ENCODE results near the gene TXN2.
A peak's percentile ranks its signal among the peaks of the same experiment; 100 is the strongest.

Gene TXN2

DNA sequence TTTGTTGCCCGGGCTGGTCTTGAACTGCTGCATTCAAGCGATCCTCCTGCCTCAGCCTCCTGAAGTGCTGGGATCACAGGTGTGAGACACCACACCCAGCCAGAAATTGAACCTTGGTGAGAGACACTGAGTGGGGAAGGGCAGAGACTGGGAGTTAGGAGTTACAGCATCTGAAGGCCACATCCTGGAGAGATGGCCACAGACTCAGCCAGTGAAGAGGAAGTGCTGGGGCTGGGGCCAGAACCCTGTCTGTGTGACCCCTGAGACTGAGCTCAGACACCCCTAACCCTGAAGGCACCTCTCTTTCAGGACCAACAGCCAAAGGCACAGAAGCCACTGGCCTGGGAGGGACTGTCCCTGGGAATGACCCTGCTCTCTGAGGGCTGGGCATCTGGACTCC is 33.8 kb downstream of the TXN2 start:
- H3K27me3 Mint-ChIP-seq (ENCODE audit: low read depth, poor library complexity) = no peaks in the 10 kb centered on the region
- TF ChIP-seq, protein P1, sequence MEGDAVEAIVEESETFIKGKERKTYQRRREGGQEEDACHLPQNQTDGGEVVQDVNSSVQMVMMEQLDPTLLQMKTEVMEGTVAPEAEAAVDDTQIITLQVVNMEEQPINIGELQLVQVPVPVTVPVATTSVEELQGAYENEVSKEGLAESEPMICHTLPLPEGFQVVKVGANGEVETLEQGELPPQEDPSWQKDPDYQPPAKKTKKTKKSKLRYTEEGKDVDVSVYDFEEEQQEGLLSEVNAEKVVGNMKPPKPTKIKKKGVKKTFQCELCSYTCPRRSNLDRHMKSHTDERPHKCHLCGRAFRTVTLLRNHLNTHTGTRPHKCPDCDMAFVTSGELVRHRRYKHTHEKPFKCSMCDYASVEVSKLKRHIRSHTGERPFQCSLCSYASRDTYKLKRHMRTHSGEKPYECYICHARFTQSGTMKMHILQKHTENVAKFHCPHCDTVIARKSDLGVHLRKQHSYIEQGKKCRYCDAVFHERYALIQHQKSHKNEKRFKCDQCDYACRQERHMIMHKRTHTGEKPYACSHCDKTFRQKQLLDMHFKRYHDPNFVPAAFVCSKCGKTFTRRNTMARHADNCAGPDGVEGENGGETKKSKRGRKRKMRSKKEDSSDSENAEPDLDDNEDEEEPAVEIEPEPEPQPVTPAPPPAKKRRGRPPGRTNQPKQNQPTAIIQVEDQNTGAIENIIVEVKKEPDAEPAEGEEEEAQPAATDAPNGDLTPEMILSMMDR (IDR thresholded peaks at IDR 0.05) = no peak
- H3K4me1 Mint-ChIP-seq = peaks cover 31% of the 10 kb centered on the region
- H3K4me3 Mint-ChIP-seq = no peak overlapping the region
- no peak for DNase-seq
- no peaks in the 10 kb centered on the region for H3K36me3 Mint-ChIP-seq (ENCODE audit: low read depth)
- no peak overlapping the region for H3K27ac Mint-ChIP-seq
- H3K9me3 Mint-ChIP-seq = peaks cover 10% of the 10 kb centered on the region

GRCh38 chr22:36445158-36445668 is 36.2 kb downstream of the TXN2 start:
- TF ChIP-seq, protein P1 (IDR thresholded peaks at IDR 0.05) = no peak
- H3K27me3 Mint-ChIP-seq (ENCODE audit: low read depth, poor library complexity) = no peaks in the 10 kb centered on the region
- H3K9me3 Mint-ChIP-seq = peaks cover 10% of the 10 kb centered on the region
- H3K4me3 Mint-ChIP-seq = no peak overlapping the region
- H3K27ac Mint-ChIP-seq = no peak overlapping the region
- no peaks in the 10 kb centered on the region for H3K36me3 Mint-ChIP-seq (ENCODE audit: low read depth)
- peaks cover 33% of the 10 kb centered on the region for H3K4me1 Mint-ChIP-seq
- DNase-seq = no peak

DNA sequence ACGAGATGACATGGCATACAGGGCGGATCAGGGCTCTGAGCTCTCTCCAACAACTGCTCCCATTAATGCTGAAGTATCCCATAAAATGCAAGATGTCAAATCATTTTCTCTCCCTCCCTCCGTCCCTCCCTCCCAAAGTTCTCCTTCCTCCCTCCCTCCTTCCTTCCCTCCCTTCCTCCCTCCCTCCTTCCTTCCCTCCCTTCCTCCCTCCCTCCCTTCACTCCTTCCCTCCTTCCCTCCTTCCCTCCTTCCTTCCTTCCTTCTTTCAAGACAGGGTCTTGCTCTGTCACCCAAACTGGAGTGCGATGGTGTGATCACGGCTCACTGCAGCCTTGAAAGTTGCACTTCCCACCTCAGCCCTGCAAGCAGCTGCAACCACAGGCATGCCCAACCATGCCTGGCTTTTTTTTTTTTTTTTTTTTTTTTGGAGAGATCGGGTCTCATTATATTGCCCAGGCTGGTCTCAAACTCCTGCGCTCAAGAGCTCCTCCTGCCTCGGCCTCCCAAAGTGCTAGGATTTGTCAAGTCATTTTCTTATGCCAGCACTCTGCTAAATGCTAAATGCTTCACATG is 38.2 kb downstream of the TXN2 start:
- TF ChIP-seq, protein P1 (IDR thresholded peaks at IDR 0.05) = no peak
- no peaks in the 10 kb centered on the region for H3K36me3 Mint-ChIP-seq (ENCODE audit: low read depth)
- DNase-seq = no peak
- no peaks in the 10 kb centered on the region for H3K27me3 Mint-ChIP-seq (ENCODE audit: low read depth, poor library complexity)
- H3K4me3 Mint-ChIP-seq = no peak overlapping the region
- peaks cover 10% of the 10 kb centered on the region for H3K9me3 Mint-ChIP-seq
- H3K4me1 Mint-ChIP-seq = peaks cover 30% of the 10 kb centered on the region
- no peak overlapping the region for H3K27ac Mint-ChIP-seq

- Mint-ChIP-seq H3K9me3 (peaks cover 10% of the 10 kb centered on the region), H3K4me3 (no peak overlapping the region), H3K4me1 (peaks cover 30% of the 10 kb centered on the region), H3K27me3 (ENCODE audit: low read depth, poor library complexity) (no peaks in the 10 kb centered on the region), H3K27ac (no peak overlapping the region), H3K36me3 (ENCODE audit: low read depth) (no peaks in the 10 kb centered on the region)
- no peak for DNase-seq
- TF ChIP-seq, protein P1 (IDR thresholded peaks at IDR 0.05) = no peak
Measured at GRCh38 chr22:36442506-36443197, 38.8 kb downstream of the TXN2 start.

DNA sequence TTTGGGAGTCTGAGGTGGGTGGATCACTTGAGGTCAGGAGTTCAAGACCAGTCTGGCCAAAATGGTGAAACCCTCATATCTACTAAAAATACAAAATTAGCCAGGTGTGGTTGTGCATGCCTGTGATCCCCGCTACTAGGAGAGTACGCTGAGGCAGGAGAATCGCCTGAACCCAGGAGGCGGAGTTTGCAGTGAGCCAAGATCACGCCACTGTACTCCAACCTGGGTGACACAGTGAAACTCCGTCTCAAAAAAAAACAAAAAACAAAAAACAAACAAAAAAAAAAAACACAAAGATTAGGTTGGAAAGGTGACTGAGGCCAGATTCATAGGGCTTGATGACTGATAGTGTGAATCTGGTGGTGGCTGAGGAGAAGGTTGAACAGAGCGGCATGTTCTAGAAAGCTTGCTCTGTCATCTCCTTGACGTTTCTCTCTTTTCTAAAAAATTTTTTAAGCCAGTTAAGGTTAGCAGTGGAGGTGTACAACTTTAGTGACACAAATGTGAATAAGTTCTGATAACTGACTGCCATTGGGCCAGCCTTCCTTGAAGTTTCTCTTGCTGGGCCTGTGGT is 40.9 kb downstream of the TXN2 start:
- Mint-ChIP-seq H3K36me3 (ENCODE audit: low read depth) (no peaks in the 10 kb centered on the region), H3K9me3 (peaks cover 8% of the 10 kb centered on the region), H3K27ac (peak overlapping the region; percentile 62), H3K4me3 (no peak overlapping the region), H3K4me1 (peaks cover 43% of the 10 kb centered on the region), H3K27me3 (ENCODE audit: low read depth, poor library complexity) (peaks cover 3% of the 10 kb centered on the region)
- DNase-seq = no peak
- TF ChIP-seq, protein P1 (IDR thresholded peaks at IDR 0.05) = no peak

Data from nephron progenitor cell (in vitro differentiated cells).